AG09309 (cell line): ENCODE data around the gene ZDHHC16.
"Not testable (repeated sequence)": the region's sequence is repeated elsewhere in the genome, so short reads cannot be mapped to it uniquely, and the experiment has no call there.

ENCODE experiments used
- DNase-seq: peaks from one replicate; pipeline ENCODE4 v3.0.0-alpha.2; 2010; ENCODE audit warnings: low read depth
- H3K4me3 ChIP-seq: 2 replicates; pipeline ENCODE4 v1.5.1; 2011; ENCODE audit warnings: mild to moderate bottlenecking, low read depth, low read length, moderate library complexity; ENCODE audit not compliant: control insufficient read depth
- TF ChIP-seq, protein P1 (sequence below): IDR thresholded peaks from 2 replicates; pipeline ENCODE4 v1.5.1; 2011; ENCODE audit warnings: mild to moderate bottlenecking, low read depth, low read length, inconsistent platforms; ENCODE audit not compliant: insufficient read depth, control insufficient read depth; ENCODE audit errors: missing control alignments

ZDHHC16 gene

DNA sequence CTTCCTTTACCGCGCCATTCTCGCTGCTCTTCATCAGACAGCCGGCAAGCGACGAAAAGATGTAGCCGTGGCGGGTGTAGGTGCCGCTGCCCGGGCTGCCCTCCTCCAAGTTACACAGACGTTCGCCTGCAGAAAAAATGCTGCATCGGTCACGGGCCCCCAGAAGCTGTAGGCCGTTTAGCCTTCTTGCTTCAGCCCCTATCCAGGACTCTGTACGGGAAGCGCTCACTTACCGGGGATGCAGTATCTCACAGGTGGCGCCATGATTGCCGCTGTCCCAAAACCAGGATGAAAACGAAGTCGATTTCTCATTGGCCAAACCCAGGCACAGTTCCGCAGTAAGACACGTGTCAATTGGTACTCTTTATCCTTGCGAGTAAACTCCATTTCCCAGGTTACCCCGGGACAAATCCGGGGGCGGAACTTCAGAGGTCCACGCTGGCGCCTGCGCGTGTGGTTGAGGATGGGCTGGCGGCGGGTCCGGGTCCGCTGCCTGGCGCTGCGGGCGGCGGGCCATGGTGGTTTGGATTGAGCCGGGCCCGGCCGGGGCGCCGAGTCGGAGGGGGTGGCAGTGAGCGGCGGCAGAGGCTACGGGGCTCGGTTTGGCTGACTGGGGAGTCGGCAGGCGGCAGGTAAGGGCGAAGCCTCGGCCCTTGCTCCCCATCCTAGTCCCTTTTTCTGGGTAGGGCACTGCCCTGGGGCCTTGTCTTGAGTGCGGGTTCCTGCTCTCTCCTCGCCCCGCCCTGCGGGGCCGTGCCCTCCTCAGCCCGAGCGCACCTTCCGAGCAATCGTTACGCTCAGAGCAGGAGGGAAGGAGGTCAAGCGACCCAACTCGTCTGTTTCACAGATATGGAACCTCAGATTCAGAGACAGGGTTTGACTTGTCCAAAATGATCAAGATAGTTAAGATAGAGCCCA lies at the start of gene ZDHHC16, which contains the start of gene EXOSC1:
Gene ZDHHC16 (plus strand): TSS at position 454 of the 918 bp plus-strand sequence. CDS start 5,501 bp downstream, outside the sequence.
Gene EXOSC1 (minus strand): TSS at position 285 of the 918 bp plus-strand sequence. CDS start 21 bp downstream, at position 264.
- TF ChIP-seq, protein P1, sequence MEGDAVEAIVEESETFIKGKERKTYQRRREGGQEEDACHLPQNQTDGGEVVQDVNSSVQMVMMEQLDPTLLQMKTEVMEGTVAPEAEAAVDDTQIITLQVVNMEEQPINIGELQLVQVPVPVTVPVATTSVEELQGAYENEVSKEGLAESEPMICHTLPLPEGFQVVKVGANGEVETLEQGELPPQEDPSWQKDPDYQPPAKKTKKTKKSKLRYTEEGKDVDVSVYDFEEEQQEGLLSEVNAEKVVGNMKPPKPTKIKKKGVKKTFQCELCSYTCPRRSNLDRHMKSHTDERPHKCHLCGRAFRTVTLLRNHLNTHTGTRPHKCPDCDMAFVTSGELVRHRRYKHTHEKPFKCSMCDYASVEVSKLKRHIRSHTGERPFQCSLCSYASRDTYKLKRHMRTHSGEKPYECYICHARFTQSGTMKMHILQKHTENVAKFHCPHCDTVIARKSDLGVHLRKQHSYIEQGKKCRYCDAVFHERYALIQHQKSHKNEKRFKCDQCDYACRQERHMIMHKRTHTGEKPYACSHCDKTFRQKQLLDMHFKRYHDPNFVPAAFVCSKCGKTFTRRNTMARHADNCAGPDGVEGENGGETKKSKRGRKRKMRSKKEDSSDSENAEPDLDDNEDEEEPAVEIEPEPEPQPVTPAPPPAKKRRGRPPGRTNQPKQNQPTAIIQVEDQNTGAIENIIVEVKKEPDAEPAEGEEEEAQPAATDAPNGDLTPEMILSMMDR = no peak
- DNase-seq = peak; percentile 87
- peak within 1 kb of the TSS; percentile 78 for H3K4me3 ChIP-seq

DNA sequence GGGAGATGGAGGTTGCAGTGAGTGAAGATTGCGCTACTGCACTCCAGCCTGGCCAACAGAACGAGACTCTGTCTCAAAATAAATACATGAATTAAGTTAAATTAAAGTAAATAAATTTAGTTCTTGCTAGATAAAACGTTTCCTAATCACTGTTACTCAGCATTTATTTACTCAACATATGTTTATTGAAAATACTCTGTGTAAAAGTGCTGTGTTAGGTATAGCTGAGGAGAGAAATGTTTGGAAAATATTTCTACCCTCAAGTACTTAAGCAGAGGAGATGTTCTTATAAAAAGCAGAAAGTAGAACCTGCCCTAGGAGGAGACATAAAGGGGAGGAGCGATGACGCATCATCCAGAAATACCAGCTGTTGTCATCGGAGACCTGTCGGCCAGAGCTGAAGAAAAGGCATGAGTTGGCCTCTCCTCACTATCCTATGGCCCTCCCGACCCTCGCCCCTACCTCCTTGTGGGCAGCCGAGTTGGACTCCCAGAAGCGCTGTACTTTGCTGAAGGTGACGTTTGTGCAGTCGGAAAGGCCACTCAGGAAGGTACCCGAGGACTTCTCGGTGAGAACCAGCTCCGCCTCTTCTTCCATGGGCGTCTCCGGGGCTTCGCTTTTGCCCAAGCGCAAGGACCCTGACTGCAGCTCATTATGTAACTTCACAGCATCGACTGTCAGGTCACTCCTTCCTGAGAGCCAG lies 46.0 kb upstream of the ZDHHC16 start:
- no peak for DNase-seq
- peak overlapping the region; percentile 91 for H3K4me3 ChIP-seq
- TF ChIP-seq, protein P1 = no peak

DNA sequence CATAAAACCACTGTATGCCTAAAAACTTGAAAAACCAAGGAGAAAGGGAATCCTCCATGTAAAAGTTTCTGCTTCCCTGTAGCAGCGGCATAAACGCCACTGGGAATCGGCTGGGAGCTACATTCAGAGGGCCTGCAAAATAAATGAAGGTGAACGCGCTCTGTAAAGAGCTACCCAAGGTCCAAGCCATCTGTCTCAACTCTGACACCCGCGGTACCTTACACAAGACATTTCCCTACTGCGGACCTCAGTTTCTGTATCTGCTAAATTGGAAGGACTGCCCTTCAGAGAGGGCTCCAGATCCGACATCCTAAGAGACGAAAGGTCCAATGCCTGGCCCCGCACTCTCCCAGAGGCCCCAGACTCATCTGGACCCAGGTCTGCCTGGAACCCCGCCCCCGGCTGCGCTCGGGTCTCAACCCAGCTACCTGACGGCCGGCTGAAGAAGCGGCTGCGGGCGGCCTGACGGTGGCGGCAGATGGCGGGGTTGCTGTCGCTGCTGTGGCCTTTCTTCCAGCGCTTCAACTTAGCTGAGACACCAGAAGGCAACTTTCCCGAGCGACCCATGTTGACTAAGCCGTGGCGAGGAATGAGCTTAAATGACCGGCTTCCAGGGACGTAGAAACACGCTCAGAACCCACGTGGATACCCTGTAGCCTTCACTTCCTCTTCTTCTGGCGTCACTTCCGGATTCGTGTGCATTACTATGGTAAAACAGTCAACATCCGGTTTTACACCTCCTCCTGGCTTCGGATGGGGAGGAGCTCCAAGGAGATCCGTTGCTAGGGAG lies 45.1 kb upstream of the ZDHHC16 start, which contains the start of gene RRP12:
Gene RRP12 (minus strand): TSS at position 676 of the 790 bp plus-strand sequence. CDS start 109 bp downstream, at position 567.
- TF ChIP-seq, protein P1 = peak; percentile 30
- peak; percentile 81 for DNase-seq
- H3K4me3 ChIP-seq = peak within 1 kb of the TSS; percentile 91

DNA sequence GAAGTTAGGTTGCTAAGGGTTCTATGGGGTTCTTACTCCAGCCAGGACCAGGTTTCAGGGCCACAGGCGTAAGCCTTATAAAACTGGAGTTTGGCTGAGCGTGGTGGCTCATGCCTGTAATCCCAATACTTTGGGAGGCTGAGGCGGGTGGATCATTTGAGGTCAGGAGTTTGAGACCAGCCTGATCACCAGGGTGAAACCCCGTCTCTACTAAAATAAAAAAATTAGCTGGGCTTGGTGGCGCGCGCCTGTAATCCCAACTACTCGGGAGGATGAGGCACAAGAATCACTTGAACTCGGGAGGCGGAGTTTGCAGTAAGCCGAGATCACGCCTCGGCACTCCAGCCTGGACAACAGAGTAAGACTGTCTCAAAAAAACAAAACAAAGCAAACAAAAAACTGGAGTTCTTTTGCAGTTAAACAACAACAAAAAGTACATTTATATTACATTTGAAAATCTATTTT lies 44.5 kb upstream of the ZDHHC16 start:
- no peak for DNase-seq
- H3K4me3 ChIP-seq = peak overlapping the region; percentile 91
- TF ChIP-seq, protein P1 = no peak

DNA sequence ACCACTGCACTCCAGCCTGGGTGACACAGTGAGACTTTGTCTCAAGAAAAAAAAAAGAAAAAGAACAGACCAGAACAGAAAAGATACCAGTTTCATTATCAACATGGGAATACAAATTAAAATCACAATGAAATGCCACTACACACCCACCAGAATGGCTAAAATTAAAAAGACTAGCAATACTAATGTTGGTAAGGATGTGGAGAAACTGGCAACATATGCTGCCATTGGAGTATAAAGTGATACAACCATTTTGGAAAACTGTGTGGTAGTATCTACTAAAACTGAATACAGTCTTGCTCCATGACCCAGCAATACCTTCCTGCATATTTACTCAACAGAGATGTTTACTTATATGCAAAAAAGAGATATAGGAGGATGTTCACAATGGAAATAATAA lies 41.9 kb upstream of the ZDHHC16 start:
- no peak overlapping the region for H3K4me3 ChIP-seq
- TF ChIP-seq, protein P1 = no peak
- no peak for DNase-seq

DNA sequence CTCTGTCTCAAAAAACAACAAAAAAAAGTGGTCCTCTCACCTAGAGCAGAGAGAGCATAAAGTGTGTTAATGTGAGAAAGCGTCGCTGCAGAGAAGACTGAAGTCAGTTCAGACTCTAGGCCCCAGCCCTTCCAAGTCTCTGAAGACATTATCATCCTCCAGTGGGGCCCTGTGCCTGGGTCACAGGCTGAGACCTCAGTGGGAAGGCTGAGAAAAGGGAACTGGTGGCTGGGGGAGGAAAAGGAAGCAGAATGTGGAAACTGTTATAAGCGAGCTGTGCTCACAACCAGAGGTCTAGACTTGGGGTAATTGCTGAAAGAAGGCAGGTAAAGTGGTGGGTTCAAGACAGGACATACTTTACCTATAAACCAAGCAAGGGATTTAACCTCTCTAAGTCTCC lies 39.9 kb upstream of the ZDHHC16 start:
- DNase-seq = no peak
- TF ChIP-seq, protein P1 = no peak
- no peak overlapping the region for H3K4me3 ChIP-seq

DNA sequence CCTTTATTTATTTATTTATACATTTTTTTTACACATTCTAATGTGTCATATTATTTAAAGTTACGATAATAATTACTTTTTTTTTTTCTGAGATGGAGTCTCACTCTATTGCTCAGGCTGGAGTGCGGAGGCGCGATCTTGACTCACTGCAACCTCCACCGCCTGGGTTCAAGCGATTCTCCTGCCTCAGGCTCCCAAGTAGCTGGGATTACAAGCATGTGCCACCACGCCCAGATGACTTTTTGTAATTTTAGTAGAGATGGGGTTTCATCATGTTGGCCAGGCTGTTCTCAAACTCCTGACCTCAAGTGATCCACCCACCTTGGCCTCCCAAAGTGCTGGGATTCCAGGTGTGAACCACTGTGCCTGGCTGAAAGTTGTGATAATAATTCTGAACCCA lies 39.5 kb upstream of the ZDHHC16 start:
- H3K4me3 ChIP-seq, DNase-seq: not testable (repeated sequence)
